ENCODE measurements around the gene TM9SF1.

Gene TM9SF1

GRCh38 chr14:24195186-24196070 lies at the start of gene TM9SF1:
Gene TM9SF1 (minus strand): TSS chr14:24195441. CDS start chr14:24195019, 422 bp downstream.
- ChIA-PET POLR2A (interaction anchor here (0.6 to 2.0 kb wide), 9 partner anchors 11 to 590 kb away, joined by 3 to 14 read pairs (median 5); partner anchors contain the start of genes CHMP4A, DCAF11, NRL and TINF2), CTCF (interaction anchor here (0.6 to 2.7 kb wide), 15 partner anchors 10 to 138 kb away, joined by 3 to 15 read pairs (median 3); partner anchors contain the start of genes CHMP4A, IRF9, MDP1 and RNF31)
- peak; percentile 94 for DNase-seq (ENCODE audit: extremely low spot score)
- TF ChIP-seq CTCF (IDR thresholded peaks at IDR 0.05; ENCODE audit: control extremely low read depth, extremely low read depth, low read depth, missing control alignments), result no peak

GRCh38 chr14:24243336-24243836 lies 48.1 kb upstream of the TM9SF1 start:
- CTCF ChIA-PET, result interaction anchor here (0.7 to 10.1 kb wide), 29 partner anchors 9 to 193 kb away, joined by 3 to 323 read pairs (median 10); partner anchors contain the start of genes CBLN3, CIDEB, DHRS1 and EMC9
- TF ChIP-seq CTCF (IDR thresholded peaks at IDR 0.05; ENCODE audit: control extremely low read depth, extremely low read depth, low read depth, missing control alignments), result no peak
- POLR2A ChIA-PET, result interaction anchor here (1.4 to 1.9 kb wide), 6 partner anchors 27 to 65 kb away, joined by 5 to 13 read pairs (median 10); partner anchors contain the start of genes CIDEB, RABGGTA and TM9SF1
- no peak for DNase-seq (ENCODE audit: extremely low spot score)

GRCh38 chr14:24241829-24242443 lies 46.7 kb upstream of the TM9SF1 start:
- ChIA-PET POLR2A (interaction anchor here (0.7 to 1.9 kb wide), 20 partner anchors 9 to 195 kb away, joined by 3 to 13 read pairs (median 4); partner anchors contain the start of genes CHMP4A, CIDEB, DHRS1 and GMPR2), CTCF (interaction anchor here (0.7 to 10.1 kb wide), 40 partner anchors 9 to 610 kb away, joined by 3 to 323 read pairs (median 6); partner anchors contain the start of genes CBLN3, CIDEB, DHRS1 and EMC9)
- peak; percentile 11 for TF ChIP-seq CTCF (IDR thresholded peaks at IDR 0.05; ENCODE audit: control extremely low read depth, extremely low read depth, low read depth, missing control alignments)
- peak; percentile 97 for DNase-seq (ENCODE audit: extremely low spot score)

GRCh38 chr14:24240110-24240918 lies 45.1 kb upstream of the TM9SF1 start:
- no peak for TF ChIP-seq CTCF (IDR thresholded peaks at IDR 0.05; ENCODE audit: control extremely low read depth, extremely low read depth, low read depth, missing control alignments)
- no peak for DNase-seq (ENCODE audit: extremely low spot score)
- POLR2A ChIA-PET, result no interaction called here
- CTCF ChIA-PET, result interaction anchor here (0.8 to 10.1 kb wide), 9 partner anchors 7 to 191 kb away, joined by 3 to 323 read pairs (median 22); partner anchors contain the start of genes CBLN3, CIDEB, DHRS1 and GMPR2

GRCh38 chr14:24238527-24239037 lies 43.3 kb upstream of the TM9SF1 start:
- CTCF ChIA-PET, result interaction anchor here (1.4 to 7.5 kb wide), 9 partner anchors 19 to 194 kb away, joined by 3 to 56 read pairs (median 9); partner anchors contain the start of genes CHMP4A, CIDEB, DHRS1 and IRF9

More at GRCh38 chr14:24238527-24239037, 43.3 kb upstream of the TM9SF1 start:
- POLR2A ChIA-PET, result interaction anchor here (0.9 kb wide), 1 partner anchor 25 kb away, joined by 3 read pairs; the partner anchor contains the start of gene CHMP4A
- no peak for DNase-seq (ENCODE audit: extremely low spot score)
- TF ChIP-seq CTCF (IDR thresholded peaks at IDR 0.05; ENCODE audit: control extremely low read depth, extremely low read depth, low read depth, missing control alignments), result no peak
